GM21447 (cell line): ENCODE results near the gene SIK2.
"Not testable (repeated sequence)": the region's sequence is repeated elsewhere in the genome, so short reads cannot be mapped to it uniquely, and the experiment has no call there.

ENCODE experiments used
- ATAC-seq: cut with Tn5 transposase; IDR thresholded peaks from one replicate; pipeline ENCODE4 v1.9.1; 2021; ENCODE audit not compliant: unreplicated experiment

SIK2 gene

DNA sequence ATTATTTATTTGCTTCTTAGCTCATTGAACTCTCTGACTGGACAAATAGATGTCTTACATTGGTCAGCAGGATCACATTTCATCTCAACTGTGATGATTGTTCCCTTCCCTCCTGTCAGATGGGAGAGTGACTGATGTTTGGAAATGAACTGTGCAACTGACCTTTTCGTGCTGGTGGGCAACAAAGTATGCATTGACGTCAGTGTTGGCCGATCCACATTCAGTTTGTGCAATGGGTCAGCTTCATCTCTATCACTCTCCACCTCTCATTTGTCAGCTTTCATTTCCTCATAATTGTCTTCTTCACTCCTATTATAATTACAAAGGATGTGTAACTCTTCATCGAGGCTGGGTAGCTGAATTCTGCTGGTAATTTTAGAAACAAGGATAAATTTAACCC lies 92.6 kb downstream of the SIK2 start:
- no peak for ATAC-seq

DNA sequence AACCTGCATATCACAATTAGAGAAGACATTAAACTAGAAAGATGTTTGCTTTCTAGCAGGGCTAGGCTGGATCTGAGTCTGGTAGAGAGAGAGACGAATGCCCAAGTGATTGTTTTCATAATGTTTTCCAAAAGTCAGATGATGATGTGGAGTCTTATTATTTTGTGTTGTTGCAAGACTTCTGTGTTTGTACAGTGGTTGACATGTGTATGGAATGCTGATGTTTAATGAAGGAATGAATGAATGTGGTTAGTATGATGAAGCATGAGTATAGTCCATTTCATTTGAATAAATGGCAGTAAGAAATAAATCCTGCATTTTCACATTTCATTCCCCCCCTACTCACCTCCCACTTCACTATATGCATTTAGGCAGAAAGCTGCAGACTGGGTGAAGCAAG lies 94.3 kb downstream of the SIK2 start:
- no peak for ATAC-seq

DNA sequence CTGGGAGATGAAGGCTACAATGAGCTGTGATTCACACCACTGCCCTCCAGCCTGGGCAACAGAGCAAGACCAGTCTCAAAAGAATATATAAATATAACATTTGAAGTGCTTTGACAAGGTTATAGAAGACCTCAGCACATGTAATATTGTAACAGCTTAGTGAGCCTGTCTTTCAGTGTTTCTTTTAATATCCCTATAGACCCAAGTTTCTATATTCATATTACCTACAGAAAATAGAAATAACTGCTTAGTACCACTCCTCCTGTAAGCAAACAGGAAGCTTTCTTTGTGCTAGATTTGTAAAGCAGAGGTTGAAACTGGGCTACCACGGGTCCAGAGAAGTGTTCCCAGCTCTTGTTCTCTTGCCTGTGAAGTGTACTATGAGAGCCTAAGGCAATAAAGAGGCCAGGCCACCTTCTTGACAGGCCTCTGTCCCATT lies 95.7 kb downstream of the SIK2 start:
- peak; percentile 72 for ATAC-seq

DNA sequence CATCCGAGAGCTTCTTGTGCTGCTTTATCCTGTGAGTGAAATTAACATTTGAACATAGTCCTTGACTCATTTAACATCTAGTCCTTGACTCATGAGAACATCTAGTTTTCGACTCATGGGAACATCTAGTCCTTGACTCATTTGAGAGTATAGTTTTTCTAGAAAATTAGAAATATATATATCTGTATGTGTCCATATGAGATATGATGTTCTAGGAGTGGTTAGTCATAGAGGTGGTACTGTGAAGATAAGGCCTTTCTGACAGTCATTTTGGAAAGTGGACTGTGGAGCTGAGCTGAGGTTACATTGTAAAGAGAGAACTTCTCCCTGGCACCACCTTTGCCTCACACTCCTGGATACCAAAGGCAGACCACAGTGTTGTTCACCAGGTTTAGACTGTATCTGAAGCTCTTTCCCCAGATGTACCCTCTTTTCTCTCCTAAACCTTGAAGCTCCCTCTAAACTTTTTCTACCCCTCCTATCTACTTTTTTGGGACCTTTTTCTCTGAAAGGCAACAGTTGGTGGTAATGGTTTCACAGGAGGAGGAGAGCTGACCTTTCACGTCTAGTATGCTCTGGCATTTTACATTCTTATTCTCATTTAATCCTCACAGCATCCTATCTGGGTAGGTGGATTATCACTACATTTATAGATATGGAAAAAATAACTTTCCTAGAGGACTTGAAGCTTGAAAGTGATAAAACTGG lies 96.8 kb downstream of the SIK2 start:
- no peak for ATAC-seq

DNA sequence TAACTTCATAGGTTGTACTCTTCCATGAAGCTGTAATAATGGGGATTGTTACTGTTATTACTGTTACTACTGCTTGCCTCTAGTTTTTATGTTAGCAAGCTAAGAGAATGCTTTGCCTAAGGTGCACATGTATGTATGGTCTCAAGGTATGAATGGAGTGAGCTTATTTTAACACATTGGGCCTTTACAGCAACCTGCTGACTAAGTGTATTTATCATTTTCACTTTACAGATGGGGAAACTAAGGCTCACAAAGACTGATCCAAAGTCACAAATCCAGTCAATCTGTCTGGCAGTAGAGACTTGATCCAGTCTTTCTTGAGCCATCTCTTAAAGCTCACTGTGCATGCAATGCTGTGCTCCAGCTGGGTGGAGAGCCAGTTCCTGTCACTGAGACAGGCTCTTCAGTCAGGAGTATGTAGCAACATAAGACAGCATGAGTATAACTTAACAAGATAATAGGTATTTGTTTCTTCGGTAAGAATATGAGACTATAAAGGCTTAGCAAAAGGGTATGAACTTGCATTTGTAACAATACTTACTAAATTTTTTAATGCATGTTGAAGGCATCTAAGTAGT lies 97.4 kb downstream of the SIK2 start:
- ATAC-seq, result no peak

DNA sequence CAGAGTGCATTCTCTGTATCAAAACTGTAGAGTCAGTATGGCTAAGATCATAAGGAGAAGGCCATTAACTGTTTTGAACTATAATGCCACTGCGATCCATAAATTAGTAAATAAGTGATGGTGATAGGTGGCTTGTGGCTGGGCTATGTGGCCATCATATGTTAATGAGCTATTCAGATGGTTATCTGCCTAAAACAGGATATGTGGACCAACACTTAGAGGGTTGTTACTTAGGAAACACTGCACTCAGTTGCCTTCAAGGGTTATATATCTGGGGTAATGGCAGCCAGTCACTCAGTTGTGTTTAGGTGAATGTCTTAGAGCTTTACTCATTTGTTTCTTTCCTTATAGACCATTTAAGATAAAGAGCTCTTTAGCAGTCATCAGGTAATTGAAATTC lies 97.9 kb downstream of the SIK2 start:
- no peak for ATAC-seq

DNA sequence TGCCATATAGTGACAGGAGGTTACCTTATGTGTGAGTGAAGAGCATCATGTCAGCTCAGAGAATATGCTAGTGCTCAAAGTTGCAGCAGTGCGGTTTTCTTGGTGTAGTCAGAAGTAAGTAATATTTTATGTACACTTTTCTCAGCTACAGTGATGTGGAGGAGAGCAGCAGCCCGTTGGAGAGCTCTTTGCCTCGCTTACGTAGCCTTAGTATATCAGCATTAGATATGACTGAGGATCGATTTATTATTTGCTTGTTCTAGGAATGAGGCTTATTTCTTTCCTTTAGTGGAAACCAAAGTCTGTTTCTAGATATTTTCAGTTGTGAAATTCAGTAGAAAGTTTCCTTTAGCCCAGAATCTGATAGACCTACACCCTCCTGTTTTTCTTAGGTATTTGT lies 100.4 kb downstream of the SIK2 start:
- no peak for ATAC-seq

DNA sequence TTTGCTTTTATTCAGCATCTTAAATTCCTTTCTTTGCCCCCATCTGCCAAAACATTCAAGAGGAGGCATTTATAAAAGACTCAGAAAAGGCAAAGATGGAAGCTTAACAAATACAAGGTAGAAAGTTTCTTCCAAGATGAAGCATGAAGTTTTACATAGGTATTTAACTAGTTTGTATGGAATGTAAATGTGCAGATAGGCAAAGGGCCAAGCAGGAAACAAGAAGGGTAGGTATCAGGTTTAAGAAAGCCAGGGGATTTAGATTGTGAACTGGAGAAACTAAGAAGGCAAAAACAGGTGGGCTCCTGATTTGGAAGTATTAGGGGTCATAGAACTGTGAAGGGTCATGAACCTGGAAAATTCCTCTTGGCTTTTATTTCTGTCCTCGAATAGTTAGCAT lies 101.3 kb downstream of the SIK2 start:
- no peak for ATAC-seq

DNA sequence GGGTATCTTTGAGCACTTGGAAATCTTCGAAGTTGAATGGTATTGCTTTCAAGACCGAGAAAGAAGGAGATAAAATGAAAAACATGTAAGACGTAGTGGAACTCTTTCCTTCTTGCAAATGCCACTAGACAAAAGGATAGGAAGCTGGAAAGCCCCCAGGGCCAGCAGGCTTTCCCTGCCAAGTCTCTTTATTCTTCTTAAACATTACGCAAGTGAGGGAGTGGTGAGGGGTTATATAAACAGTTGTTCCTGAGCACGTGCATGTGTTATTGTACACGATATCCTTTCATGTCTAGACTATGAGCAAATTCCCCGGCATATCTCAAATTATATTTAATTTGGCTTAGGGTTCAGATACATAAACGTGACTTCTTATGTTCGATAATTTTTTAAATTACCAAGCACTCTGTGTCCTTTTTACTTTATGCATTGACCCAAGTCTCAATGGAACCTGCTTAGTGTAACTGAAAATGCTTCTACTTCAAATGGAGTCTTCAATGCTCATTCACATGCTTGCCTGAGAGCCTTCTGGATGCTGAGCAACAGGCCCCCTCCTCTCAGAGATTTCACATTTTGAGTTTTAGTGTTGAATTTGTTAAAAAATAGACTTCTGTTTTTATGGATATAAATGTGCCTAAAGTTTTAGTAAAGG lies 104.9 kb downstream of the SIK2 start:
- no peak for ATAC-seq

DNA sequence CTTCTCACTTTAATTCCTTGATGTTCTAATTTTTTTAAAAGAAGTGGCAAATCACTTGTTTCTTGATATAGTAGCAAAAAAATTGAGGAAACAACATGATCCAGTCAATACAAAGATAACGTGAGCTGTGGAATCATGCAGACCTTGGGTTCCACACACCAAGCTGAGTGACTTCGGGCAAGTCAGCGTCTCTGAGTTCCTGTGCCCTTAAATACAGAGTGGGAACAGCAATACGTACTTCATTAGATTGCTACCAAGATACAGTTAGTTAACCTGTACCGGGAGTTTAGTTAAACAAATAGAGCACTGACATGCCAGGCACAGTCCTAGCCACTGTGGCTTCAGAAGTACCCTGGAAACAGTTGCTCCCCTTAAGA lies 105.4 kb downstream of the SIK2 start:
- ATAC-seq, result no peak

DNA sequence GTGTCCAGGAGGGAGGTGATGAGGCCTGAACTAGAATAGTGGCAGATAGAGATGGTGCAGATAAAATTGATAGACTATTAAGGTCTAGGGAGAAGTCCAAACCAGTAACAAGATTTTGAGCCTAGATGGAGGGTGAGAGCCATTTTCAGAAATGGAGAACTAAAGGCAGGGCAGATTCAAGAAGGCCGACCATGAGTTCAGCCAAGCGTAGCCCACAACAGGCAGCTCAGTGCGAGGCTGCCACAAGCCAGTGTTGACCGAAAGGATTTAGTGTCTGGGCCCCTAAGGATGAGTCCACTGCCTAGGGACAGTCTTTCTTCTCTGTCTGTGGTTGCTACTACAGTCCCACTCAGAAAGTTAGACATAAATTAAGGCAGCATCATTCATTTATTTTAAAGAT lies 112.3 kb downstream of the SIK2 start:
- no peak for ATAC-seq

DNA sequence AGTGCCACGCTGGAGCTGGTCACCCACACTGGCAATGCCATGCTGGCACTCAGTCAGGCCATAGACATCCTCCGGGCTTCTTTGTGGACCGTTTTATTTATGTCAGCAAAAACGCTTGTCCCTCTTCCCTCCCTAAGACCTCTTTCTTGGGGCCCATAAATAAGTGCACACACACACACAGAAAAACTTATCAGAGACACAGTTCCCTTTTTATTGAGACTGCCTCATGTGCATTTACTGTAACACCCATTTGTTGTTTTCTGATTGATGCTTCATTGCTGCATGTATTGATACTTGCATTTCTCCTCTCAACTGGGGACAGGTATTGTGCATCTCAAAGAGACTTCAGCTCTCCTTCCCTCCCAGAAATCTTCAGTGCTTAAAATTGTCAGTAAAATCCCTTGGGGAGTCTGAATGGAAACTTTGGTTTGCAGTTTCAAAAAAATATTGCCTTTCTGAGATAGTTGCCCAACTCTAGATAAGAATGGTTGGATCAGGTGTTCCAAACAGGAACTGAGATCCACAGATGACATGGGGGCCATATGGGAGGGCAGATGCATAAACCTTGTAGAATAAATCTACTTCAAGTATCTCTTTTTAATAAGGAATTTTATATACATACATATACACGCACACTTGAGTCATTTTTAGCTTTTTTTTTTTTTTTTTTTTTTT lies 113.0 kb downstream of the SIK2 start:
- ATAC-seq, result no peak

DNA sequence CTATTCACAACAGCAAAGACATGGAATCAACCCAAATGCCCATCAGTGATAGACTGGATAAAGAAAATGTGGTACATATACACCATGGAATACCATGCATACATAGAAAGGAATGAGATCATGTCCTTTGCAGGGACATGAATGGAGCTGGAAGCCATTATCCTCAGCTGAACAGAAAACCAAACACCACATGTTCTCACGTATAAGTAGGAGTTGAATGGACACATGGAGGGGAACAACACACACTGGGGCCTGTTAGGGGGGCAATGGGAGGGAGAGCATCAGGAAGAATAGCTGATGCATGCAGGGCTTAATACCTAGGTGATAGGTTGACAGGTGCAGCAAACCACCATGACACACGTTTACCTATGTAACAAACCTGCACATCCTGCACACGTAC lies 115.4 kb downstream of the SIK2 start:
- not testable (repeated sequence) for ATAC-seq

DNA sequence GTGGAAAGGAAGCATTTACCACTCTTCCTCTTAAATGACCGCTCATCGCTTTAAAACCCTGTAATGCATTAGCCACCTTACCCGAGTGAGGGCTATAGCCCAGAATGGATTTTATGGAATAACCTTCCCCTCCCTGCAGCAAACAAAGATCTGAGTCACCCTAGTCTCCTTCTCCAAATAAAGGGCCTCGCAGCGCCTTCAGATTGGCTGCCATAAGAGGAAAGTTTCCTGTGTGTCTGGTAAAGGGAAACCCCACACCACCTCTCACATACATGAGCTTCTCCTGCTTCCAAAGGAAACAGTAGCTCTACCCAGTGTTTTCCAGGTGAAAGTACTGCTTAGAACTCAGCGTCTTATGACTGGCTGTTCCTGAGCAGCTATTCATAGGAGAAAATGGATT lies 116.2 kb downstream of the SIK2 start:
- no peak for ATAC-seq

DNA sequence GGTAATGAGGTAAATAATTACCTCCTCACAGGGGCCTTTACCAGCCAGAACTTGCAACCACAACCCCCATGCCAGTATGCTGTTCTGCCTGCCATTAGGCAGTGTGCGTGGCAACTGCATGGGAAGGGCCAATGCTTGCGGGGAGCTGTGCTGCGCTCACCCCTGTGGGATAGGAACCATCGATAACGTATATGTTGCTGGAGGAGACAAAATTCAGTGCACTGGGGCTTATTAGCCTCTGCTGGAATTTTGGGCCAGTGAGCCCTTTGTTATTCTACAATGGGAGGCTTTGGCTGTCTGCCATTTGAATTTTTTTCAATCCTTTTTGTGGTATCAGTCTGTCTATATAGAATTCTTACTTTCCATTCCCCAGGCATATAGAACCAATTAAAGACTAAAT lies 116.6 kb downstream of the SIK2 start:
- no peak for ATAC-seq

DNA sequence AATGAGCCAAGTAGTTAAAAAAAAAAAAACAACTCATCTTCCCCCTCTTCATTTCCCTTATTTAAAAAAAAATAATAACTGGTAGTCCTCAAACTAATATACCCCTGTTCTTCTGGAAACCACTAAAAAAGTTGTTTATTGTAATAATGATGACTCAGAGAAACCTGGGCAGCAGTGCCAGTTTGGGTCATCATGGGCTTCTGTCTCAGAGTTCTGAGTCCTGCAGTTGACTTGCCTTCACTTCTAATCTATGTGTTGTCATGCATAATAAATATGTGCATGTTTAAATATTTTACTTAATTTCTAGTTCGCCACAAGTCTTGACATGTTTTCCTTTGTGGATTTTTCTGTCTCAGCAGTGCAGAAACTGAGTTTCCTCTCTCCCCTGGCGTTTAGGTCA lies 117.1 kb downstream of the SIK2 start:
- ATAC-seq, result no peak

DNA sequence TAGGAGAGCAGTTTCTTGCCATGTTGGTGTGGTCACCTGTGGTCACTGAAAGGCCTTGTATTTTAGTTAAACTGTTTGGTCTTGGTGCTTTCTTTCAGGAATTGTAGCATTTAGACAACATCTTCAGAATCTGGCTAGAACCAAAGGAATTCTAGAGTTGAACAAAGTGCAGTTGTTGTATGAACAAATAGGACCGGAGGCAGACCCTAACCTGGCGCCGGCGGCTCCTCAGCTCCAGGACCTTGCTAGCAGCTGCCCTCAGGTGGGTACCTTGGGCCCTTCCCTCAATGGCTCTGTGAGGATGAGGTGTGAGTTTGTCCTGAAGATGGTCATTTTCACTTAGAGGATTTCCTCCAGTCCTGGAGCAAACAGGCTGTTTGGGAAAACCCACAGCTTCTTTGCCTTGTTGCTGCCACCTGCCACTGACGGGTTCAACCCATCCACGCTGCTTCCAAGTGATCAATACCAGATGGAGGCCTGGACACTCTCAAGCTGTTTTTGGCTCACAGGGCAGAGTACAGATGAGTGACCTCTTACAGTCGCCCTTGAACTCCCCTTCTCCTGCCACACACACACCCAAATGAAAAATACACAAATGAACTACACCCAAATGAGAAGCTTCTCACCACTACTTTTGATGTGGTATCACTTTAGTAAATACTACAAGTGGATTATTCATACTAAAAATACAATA lies 118.7 kb downstream of the SIK2 start:
- no peak for ATAC-seq

DNA sequence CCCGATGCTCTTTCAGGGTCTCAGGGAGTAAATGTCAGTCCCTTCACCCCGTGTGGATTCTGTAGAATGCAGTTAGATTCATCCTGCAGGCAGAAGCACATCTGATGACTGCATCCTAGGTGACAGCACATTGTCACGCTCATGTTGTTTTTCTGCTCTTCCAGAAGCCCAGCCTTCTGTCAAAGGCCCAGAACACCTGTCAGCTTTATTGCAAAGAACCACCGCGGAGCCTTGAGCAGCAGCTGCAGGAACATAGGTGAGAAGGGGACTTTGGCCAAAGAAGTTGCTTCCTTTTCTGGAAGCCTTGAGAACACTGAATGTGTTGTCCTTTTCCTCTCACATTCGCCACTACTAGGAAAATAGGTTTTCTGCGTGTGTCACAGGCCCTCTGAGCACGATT lies 120.3 kb downstream of the SIK2 start:
- no peak for ATAC-seq

DNA sequence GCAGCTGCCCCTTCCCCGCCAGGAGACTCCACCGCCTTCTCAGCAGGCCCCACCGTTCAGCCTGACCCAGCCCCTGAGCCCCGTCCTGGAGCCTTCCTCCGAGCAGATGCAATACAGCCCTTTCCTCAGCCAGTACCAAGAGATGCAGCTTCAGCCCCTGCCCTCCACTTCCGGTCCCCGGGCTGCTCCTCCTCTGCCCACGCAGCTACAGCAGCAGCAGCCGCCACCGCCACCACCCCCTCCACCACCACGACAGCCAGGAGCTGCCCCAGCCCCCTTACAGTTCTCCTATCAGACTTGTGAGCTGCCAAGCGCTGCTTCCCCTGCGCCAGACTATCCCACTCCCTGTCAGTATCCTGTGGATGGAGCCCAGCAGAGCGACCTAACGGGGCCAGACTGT lies 121.3 kb downstream of the SIK2 start:
- ATAC-seq, result no peak

DNA sequence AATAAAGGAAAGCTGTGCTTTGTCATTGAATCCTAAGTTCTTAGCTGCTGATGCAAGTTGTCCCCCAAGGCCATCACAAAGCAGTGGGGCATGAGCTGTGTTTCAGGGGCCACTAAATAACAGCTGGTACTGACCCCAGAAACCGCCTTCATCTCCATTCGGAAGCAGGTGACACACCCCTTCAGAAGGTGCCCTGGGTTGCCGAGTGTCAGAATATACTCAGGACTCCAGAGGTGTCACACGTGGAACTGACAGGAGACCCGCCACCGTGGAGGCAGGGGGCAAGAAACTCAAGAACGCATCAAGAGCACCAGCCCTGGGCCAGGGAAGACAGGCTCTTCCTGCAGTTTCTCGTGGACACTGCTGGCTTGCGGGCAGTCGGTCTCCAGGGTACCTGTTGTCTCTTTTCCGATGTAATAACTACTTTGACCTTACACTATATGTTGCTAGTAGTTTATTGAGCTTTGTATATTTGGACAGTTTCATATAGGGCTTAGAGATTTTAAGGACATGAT lies 122.4 kb downstream of the SIK2 start:
- ATAC-seq, result no peak

DNA sequence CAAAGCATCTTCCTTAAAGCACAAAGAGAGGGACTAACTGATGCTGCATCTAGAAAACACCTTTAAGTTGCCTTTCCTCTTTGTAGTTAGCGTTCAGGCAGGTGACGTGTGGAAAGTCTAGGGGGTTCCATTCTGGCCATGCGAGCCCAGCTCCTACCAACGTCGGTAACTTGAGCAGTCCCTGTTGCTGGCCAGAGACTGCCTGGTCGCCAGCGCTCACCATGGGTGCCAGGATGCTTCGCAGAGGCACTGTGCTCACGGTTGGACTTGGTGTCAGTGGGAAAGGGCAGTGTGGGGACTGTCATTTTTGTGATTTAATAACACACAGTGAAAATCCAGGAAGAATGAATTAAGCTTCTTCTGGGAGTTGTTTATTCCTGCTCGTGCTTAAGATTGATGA lies 123.4 kb downstream of the SIK2 start:
- ATAC-seq, result no peak
